GM12865 (cell line): ENCODE results near the gene PLOD1.
A peak's percentile ranks its signal among the peaks of the same experiment; 100 is the strongest.

Experiments used
- DNase-seq: peaks from one replicate; pipeline ENCODE4 v3.0.0; 2010; ENCODE audit warnings: low read depth
- H3K4me3 ChIP-seq: 2 replicates; pipeline ENCODE4 v1.5.1; 2011; ENCODE audit warnings: mild to moderate bottlenecking, low read depth, low read length, control low read depth
- TF ChIP-seq, protein P1 (sequence below): IDR thresholded peaks from 2 replicates; pipeline ENCODE4 v1.5.1; 2011; ENCODE audit warnings: low read length, control low read depth, low read depth, inconsistent platforms; ENCODE audit not compliant: insufficient read depth; ENCODE audit errors: missing control alignments

Gene PLOD1

DNA sequence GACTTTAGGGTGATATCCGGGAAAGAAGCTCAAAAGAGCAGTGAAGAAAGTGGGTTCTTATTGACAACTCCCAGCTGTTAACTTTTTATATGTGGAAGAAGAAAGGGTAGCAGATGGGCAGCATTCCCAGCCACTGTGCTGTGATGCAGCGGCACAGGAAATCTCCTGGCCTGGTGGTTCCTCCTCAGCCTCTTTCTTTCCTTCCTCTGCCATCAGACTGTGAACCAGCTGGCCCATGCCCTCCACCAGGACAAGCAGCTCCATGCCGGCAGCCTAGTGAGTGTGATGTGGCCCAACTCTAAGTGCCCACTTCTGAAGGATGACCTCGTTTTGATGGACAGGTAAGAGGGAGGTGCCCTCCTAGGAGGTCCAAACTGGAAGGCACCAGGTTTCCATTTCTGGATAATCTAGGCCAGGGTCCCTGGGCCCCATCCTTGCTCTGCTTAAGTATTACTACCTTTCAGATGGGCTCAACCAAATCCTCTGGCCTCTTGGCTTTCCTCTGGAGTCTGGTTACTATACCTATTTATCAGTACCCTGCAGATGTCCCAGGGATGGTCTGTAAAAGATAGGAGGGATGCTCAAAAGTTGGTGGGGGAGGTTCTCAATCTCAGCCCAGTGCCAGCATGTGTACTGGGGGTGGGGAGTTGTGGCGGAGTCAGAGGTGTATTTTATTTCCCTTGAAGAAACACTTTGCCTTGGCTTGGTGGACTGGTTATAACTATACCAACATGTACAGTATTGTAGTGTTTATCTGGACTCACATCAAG lies 62.7 kb downstream of the PLOD1 start:
- DNase-seq, result no peak

DNA sequence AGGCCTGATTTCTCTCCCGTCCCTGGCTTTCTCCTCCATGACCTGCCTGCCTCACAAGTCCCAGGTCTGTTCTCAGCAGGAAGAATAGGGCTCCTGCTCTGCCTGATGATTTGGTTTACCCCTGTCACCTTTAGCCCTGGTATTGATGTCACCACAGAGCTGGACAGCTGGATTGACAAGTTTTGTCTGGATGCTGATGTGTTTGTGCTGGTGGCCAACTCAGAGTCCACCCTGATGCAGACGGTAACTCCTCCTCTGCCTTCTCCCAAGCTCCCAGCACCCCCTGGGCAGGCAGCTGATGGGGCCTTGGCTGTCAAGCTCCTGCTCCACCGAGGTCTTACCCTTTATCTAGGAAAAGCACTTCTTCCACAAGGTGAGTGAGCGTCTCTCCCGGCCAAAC lies 64.1 kb downstream of the PLOD1 start:
- TF ChIP-seq, protein P1, sequence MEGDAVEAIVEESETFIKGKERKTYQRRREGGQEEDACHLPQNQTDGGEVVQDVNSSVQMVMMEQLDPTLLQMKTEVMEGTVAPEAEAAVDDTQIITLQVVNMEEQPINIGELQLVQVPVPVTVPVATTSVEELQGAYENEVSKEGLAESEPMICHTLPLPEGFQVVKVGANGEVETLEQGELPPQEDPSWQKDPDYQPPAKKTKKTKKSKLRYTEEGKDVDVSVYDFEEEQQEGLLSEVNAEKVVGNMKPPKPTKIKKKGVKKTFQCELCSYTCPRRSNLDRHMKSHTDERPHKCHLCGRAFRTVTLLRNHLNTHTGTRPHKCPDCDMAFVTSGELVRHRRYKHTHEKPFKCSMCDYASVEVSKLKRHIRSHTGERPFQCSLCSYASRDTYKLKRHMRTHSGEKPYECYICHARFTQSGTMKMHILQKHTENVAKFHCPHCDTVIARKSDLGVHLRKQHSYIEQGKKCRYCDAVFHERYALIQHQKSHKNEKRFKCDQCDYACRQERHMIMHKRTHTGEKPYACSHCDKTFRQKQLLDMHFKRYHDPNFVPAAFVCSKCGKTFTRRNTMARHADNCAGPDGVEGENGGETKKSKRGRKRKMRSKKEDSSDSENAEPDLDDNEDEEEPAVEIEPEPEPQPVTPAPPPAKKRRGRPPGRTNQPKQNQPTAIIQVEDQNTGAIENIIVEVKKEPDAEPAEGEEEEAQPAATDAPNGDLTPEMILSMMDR, result no peak
- no peak for DNase-seq
- no peak overlapping the region for H3K4me3 ChIP-seq

More for the DNA sequence above, 62.7 kb downstream of the PLOD1 start:
- TF ChIP-seq, protein P1, result no peak
- no peak overlapping the region for H3K4me3 ChIP-seq

DNA sequence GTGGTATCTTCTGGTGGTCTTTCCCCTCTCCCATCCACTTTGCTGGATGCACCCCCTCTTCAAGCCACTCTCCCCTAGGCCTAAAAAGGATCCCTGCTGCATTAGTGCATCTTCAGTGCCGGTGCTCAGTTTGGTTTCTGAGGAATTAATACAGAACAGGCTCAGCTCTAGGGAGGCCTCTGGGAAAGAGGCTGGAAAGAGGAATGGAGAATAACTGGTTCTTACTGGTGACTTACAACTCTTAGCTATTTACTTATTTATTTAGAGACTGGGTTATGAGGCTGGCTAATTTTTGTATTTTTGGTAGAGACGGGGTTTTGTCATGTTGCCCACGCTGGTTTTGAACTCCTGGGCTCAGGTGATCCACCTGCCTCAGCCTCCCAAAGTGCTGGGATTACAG lies 64.7 kb downstream of the PLOD1 start:
- H3K4me3 ChIP-seq, result no peak overlapping the region
- TF ChIP-seq, protein P1, result no peak
- no peak for DNase-seq

GRCh38 chr1:12001249-12001917 lies 66.9 kb downstream of the PLOD1 start:
- TF ChIP-seq, protein P1, result peak; percentile 64
- DNase-seq, result peak; percentile 74
- H3K4me3 ChIP-seq, result no peak overlapping the region

DNA sequence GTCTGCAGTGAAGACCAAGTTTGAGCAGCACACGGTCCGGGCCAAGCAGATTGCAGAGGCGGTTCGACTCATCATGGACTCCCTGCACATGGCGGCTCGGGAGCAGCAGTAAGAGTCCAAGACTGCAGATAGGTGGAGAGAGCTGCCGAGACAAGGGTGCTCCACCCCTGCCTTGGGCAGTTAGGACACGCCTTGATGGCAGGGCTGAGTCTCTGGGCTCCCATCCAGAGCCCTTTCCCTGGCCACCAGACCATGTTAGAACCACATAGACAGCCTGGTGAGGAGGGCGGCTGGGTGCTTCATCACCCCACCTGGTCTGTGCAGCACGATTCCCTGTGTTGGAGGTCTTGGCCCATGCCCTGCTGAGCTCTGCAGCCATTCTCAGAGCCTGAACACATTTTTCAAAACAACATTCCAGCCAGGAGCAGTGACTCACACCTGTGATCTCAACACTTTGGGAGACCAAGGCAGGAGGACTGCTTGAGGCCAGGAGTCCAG lies 67.5 kb downstream of the PLOD1 start:
- TF ChIP-seq, protein P1, result no peak
- DNase-seq, result no peak
- no peak overlapping the region for H3K4me3 ChIP-seq

GRCh38 chr1:12003762-12004161 lies 69.2 kb downstream of the PLOD1 start:
- no peak overlapping the region for H3K4me3 ChIP-seq
- DNase-seq, result no peak
- TF ChIP-seq, protein P1, result no peak
